Left ventricle myocardium superior (tissue), 1 donor: ENCODE measurements around the gene ZNF445. TPM values are rescaled to one million over a fixed set of nuclear protein-coding genes. Genes with fewer than 3 reads are reported as not detected.
A peak's percentile ranks its signal among the peaks of the same experiment; 100 is the strongest.
"Not testable (repeated sequence)": the region's sequence is repeated elsewhere in the genome, so short reads cannot be mapped to it uniquely, and the experiment has no call there.

Source experiments
- ATAC-seq: fragments of 200-7000 bp; cut with Tn5 transposase; one replicate; pipeline ENCODE4 v1.9.1; 2020; ENCODE audit warnings: mild to moderate bottlenecking, moderate library complexity
- DNase-seq: peaks from one replicate; pipeline ENCODE4 v3.0.0-alpha.2; 2020
- intact Hi-C: fragments of 100-400 bp; cut with micrococcal nuclease; formaldehyde crosslinking; loops from one replicate; pipeline ENCODE4 v1.11.0; 2022
- total RNA-seq: library from RNA; stranded (reverse); fragmentation: NEBNext Ultra II Directional; extraction: Animal tissue kit (Norgen Biotek cat#: 25700); gene quantifications from one replicate; pipeline ENCODE4 v1.2.1, GENCODE V29; 2021
- donor health status: DM: no; HTN: yes; CAD: no; lungs with severe emphysema.

ZNF445 gene
- total RNA-seq, 1 donor from 2014 or later = 12.1 TPM

GRCh38 chr3:44415421-44415820 lies 62.0 kb downstream of the ZNF445 start:
- no peak for ATAC-seq
- intact Hi-C loops = no loop called here
- no peak for DNase-seq

- ATAC-seq (no peak), DNase-seq (no peak)
- intact Hi-C loops = no loop called here
Measured at GRCh38 chr3:44414517-44415090, 62.9 kb downstream of the ZNF445 start.

- ATAC-seq (no peak), DNase-seq (no peak)
- intact Hi-C loops = no loop called here
Measured at GRCh38 chr3:44412365-44412764, 65.1 kb downstream of the ZNF445 start.

- no peak for DNase-seq
Measured at GRCh38 chr3:44411031-44411645, 66.3 kb downstream of the ZNF445 start.

GRCh38 chr3:44409640-44410410 lies 67.6 kb downstream of the ZNF445 start:
- DNase-seq = no peak
- intact Hi-C loops = no loop called here
- no peak for ATAC-seq

More at GRCh38 chr3:44411031-44411645, 66.3 kb downstream of the ZNF445 start:
- intact Hi-C loops = no loop called here
- ATAC-seq = no peak

GRCh38 chr3:44402548-44402947 lies 74.9 kb downstream of the ZNF445 start:
- DNase-seq = no peak
- intact Hi-C loops = no loop called here
- ATAC-seq = peak; percentile 85

- intact Hi-C loops = no loop called here
- ATAC-seq (no peak), DNase-seq (no peak)
Measured at GRCh38 chr3:44400771-44401170, 76.7 kb downstream of the ZNF445 start.

- intact Hi-C loops = no loop called here
- ATAC-seq = peak; percentile 51
Measured at GRCh38 chr3:44398853-44399252, 78.6 kb downstream of the ZNF445 start.

GRCh38 chr3:44398271-44398670 lies 79.2 kb downstream of the ZNF445 start:
- intact Hi-C loops, ATAC-seq, DNase-seq: not testable (repeated sequence)

More at GRCh38 chr3:44398853-44399252, 78.6 kb downstream of the ZNF445 start:
- DNase-seq = no peak

GRCh38 chr3:44396200-44397171 lies 81.0 kb downstream of the ZNF445 start:
- ATAC-seq = no peak
- DNase-seq = no peak
- intact Hi-C loops = no loop called here

- ATAC-seq (no peak), DNase-seq (no peak)
- intact Hi-C loops = no loop called here
Measured at GRCh38 chr3:44395714-44396113, 81.8 kb downstream of the ZNF445 start.

- no peak for ATAC-seq
- intact Hi-C loops = no loop called here
- DNase-seq = no peak
Measured at GRCh38 chr3:44392489-44392888, 85.0 kb downstream of the ZNF445 start.

- intact Hi-C loops = no loop called here
- no peak for ATAC-seq
- no peak for DNase-seq
Measured at GRCh38 chr3:44387404-44387803, 90.1 kb downstream of the ZNF445 start.

Other genes starting within 250 kb of the ZNF445 start
- gene TOPAZ1, start 235.8 kb downstream of the ZNF445 start, total RNA-seq = not detected
- gene TCAIM, start 138.9 kb downstream of the ZNF445 start, total RNA-seq = 34.7 TPM
- 1.8 TPM for gene ZKSCAN7, start 77.5 kb upstream of the ZNF445 start, total RNA-seq
- gene ZNF660, start 107.3 kb upstream of the ZNF445 start, total RNA-seq = 0.92 TPM
- gene ZNF197, start 147.4 kb upstream of the ZNF445 start, total RNA-seq = 12.7 TPM
- gene ZNF35, start 171.1 kb upstream of the ZNF445 start, total RNA-seq = 4.7 TPM
- gene ZNF502, start 235.0 kb upstream of the ZNF445 start, total RNA-seq = 3.6 TPM